GM10847 (cell line): ENCODE measurements around the gene ITGB3.

Experiments used
- POLR2A ChIP-seq: IDR thresholded peaks from 2 replicates; pipeline ENCODE4 v1.6.1; 2011; ENCODE audit not compliant: insufficient read length; ENCODE audit errors: extremely low read depth

Gene ITGB3

DNA sequence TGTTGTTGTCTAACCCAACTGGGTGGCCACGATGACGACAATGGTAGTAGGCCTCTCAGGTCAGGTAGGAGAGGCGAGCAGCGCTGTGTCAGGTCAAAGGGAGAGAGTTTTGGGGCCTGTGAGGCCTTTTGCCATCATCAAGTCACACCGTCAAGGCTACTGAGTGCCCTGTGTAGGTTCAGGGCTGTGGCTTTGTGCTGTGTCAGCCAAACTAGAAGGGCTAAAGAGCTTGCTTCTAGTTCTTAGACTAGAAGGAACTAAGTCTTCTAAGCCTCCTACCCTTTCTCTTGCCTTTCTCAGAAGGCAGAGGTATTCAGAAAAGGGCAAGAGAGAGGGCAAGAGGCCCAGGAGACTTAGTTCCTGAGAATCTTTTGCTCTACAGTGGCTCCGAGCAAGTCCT, 45.1 kb downstream of the ITGB3 start:
- no peak for TF ChIP-seq POLR2A

- TF ChIP-seq POLR2A: no peak
Observed at GRCh38 chr17:47299239-47299910, 45.7 kb downstream of the ITGB3 start.

- no peak for TF ChIP-seq POLR2A
Observed at GRCh38 chr17:47300718-47301117, 47.1 kb downstream of the ITGB3 start.

DNA sequence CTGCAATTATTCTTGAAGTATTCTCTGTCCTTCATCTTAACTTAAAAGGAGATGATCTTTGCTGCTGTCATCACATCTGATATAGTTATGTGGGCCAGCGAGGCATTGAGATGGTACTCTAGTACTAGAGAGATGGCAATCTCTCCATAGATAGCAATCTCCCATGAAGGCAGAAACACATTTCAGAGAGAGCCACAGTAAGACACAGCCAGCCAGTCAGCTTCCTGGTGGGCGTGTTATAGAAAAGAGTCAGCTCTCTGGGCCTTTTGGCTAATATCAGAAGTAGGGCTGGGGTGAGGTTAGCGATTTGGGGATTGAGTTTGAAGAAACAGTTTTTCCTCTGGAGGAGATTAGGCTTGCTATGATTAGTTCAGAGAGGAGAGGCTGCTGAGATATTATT, 47.5 kb downstream of the ITGB3 start:
- no peak for TF ChIP-seq POLR2A

- TF ChIP-seq POLR2A: no peak
Observed at GRCh38 chr17:47301831-47302230, 48.2 kb downstream of the ITGB3 start.

DNA sequence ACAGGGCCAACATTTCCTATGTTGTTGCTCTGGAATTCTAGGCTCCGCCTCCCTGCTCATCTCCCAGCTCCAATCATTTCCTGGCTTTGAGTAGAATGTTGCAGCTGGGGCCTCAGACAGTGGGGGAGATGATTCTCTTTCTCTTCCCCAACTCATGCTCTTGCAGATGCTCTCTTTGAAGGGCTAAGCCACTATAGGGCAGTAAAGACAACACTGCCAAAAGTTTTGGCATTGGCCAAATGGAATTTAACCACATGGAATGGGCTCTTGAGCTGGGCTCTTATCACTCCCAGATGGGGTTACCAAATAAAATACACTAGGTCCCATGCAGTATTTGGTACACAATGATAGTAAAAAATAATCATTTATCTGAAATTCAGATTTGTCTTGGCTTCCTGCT, 50.6 kb downstream of the ITGB3 start:
- no peak for TF ChIP-seq POLR2A

GRCh38 chr17:47305302-47305923, 51.8 kb downstream of the ITGB3 start:
- TF ChIP-seq POLR2A: no peak

- TF ChIP-seq POLR2A: no peak
Observed at GRCh38 chr17:47310186-47310733, 56.6 kb downstream of the ITGB3 start.

- TF ChIP-seq POLR2A: no peak
Observed at GRCh38 chr17:47311420-47311819, 57.8 kb downstream of the ITGB3 start.

- TF ChIP-seq POLR2A: no peak
Observed at GRCh38 chr17:47315451-47316266, 62.0 kb downstream of the ITGB3 start.

- TF ChIP-seq POLR2A: no peak
Observed at GRCh38 chr17:47316311-47316710, 62.7 kb downstream of the ITGB3 start.

DNA sequence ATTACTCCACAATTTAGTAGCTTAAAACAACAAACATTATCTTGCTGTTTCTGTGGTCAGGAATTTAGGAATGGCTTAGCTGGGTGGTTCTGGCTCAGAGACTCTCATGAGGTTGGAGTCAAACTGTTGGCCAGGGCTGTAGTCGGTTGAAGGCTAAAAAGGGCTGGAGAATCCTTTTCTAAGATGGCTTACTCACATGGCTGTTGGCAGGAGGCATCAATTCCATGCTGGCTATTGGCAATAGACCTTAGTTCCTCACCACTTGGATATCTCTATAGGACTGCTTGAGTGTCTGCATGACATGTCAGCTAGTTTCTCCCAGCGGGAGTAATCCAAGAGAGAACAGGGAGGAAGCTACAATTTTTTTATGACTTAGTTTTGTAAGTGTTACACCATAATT, 63.5 kb downstream of the ITGB3 start:
- TF ChIP-seq POLR2A: no peak

DNA sequence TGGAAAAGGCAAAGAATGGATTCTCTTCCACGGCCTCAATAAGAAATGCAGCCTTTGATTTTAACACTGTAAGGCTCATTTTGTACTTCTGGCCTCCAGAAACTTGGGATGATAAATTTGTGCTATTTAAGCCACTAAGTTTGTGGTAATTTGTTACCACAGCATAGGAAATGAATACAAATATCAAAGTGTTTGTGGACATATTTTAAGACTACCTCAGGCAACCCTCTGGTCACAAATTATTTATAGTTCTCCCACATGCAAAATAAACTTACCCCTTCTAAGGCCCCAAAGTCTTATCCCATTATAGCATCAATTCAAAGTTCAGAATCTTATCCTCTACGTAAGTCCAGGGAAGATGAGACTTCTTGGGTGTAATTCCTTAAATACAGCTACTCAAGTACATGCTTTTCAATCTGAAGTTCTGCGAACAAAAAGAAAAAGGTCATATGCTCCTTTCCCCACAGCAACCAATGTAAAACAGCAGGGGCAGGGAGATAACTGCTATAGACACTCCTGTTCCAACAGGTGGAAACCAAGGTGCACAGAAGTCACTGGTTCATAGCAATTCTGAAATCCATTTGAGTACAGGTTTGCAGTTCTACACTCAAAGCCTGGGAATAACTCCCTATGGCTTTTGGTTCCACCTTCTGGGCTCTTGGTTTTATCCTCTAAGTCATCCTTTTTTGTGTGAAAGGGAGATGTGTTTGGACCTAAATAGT, 64.7 kb downstream of the ITGB3 start:
- no peak for TF ChIP-seq POLR2A

- TF ChIP-seq POLR2A: no peak
Observed at GRCh38 chr17:47320879-47321502, 67.4 kb downstream of the ITGB3 start.
